MM.1S (cell line): Measurements from ENCODE around the gene TCOF1.

Experiments used
- DNase-seq: peaks from one replicate; pipeline ENCODE4 v3.0.0-alpha.2; 2015
- H2AFZ ChIP-seq: fragments of 300-600 bp; sonication (generic); 2 replicates; pipeline ENCODE4 v1.6.0; 2016; ENCODE audit warnings: antibody characterized with exemption, low read length
- H3F3A ChIP-seq: fragments of 300-600 bp; sonication (generic); 2 replicates; pipeline ENCODE4 v1.6.1; 2016; ENCODE audit warnings: mild to moderate bottlenecking, antibody characterized with exemption, low read length, moderate library complexity, mixed read lengths; ENCODE audit not compliant: insufficient read depth
- H3K27ac ChIP-seq: fragments of 300-600 bp; sonication (generic); 2 replicates; pipeline ENCODE4 v1.5.1; 2016; ENCODE audit warnings: mild to moderate bottlenecking, low read length
- H3K27me3 ChIP-seq: fragments of 300-600 bp; sonication (generic); replicated peaks from 2 replicates; pipeline ENCODE4 v1.6.0; 2016; ENCODE audit warnings: low read length; ENCODE audit not compliant: insufficient read depth
- H3K36me3 ChIP-seq: fragments of 300-600 bp; sonication (generic); replicated peaks from 2 replicates; pipeline ENCODE4 v1.6.1; 2016; ENCODE audit warnings: mild to moderate bottlenecking, low read length, mixed read lengths; ENCODE audit not compliant: insufficient read depth
- H3K4me1 ChIP-seq: fragments of 300-600 bp; sonication (generic); 2 replicates; pipeline ENCODE4 v1.6.1; 2016; ENCODE audit warnings: low read length, mixed read lengths
- H3K4me2 ChIP-seq: fragments of 300-600 bp; sonication (generic); 2 replicates; pipeline ENCODE4 v1.6.0; 2016; ENCODE audit warnings: low read depth, low read length
- H3K4me3 ChIP-seq: fragments of 300-600 bp; sonication (generic); 2 replicates; pipeline ENCODE4 v1.5.1; 2016; ENCODE audit warnings: low read length, mixed read lengths
- H3K79me2 ChIP-seq: fragments of 300-600 bp; sonication (generic); 2 replicates; pipeline ENCODE4 v1.6.1; 2016; ENCODE audit warnings: mixed run types, low read length, mixed read lengths
- H3K9ac ChIP-seq: fragments of 300-600 bp; sonication (generic); 2 replicates; pipeline ENCODE4 v1.6.1; 2016; ENCODE audit warnings: low read length, mixed read lengths
- H3K9me2 ChIP-seq: fragments of 300-600 bp; sonication (generic); replicated peaks from 2 replicates; pipeline ENCODE4 v1.6.1; 2016; ENCODE audit warnings: mild to moderate bottlenecking, low read length, mixed read lengths; ENCODE audit not compliant: insufficient read depth
- H3K9me3 ChIP-seq: fragments of 300-600 bp; sonication (generic); replicated peaks from 2 replicates; pipeline ENCODE4 v1.6.1; 2016; ENCODE audit warnings: mild to moderate bottlenecking, low read length, mixed read lengths; ENCODE audit not compliant: insufficient read depth
- H4K20me1 ChIP-seq: fragments of 300-600 bp; sonication (generic); 2 replicates; pipeline ENCODE4 v1.6.1; 2016; ENCODE audit warnings: mild to moderate bottlenecking, low read length, moderate library complexity, mixed read lengths; ENCODE audit not compliant: insufficient read depth
- CTCF ChIP-seq: fragments of 300-600 bp; sonication (generic); IDR thresholded peaks from 2 replicates; pipeline ENCODE4 v1.5.1; 2016; ENCODE audit warnings: antibody characterized with exemption, low read length, mixed read lengths
- EZH2 ChIP-seq: fragments of 300-600 bp; sonication (generic); optimal IDR thresholded peaks from 2 replicates; pipeline ENCODE3; 2017; ENCODE audit warnings: low read depth, mild to moderate bottlenecking, antibody characterized with exemption, low read length, mixed read lengths
- EZH2phosphoT487 ChIP-seq: fragments of 300-600 bp; sonication (generic); IDR thresholded peaks from 2 replicates; pipeline ENCODE4 v1.6.1; 2018; ENCODE audit warnings: antibody characterized with exemption, low read length

Gene TCOF1

GRCh38 chr5:150361301-150361700, 3.8 kb downstream of the TCOF1 start:
- no peak overlapping the region for H3K4me2 ChIP-seq
- H3K9me3 ChIP-seq, result no peaks in the 10 kb centered on the region
- H3K4me3 ChIP-seq, result no peak overlapping the region
- DNase-seq, result no peak
- 0 out of 2 replicates have a peak, but pooled peaks cover 4% of the 10 kb centered on the region for H3K4me1 ChIP-seq
- H4K20me1 ChIP-seq, result no peaks in the 10 kb centered on the region; the same call in 1 of the 2 replicates
- H3K9ac ChIP-seq, result no peak overlapping the region
- H2AFZ ChIP-seq, result no peak overlapping the region
- H3F3A ChIP-seq, result no peaks in the 10 kb centered on the region
- TF ChIP-seq EZH2 (no peak), EZH2phosphoT487 (no peak), CTCF (no peak)
- H3K27ac ChIP-seq, result no peak overlapping the region
- H3K27me3 ChIP-seq, result no peaks in the 10 kb centered on the region
- H3K79me2 ChIP-seq, result peaks cover 74% of the 10 kb centered on the region
- H3K9me2 ChIP-seq, result no peaks in the 10 kb centered on the region
- H3K36me3 ChIP-seq, result peaks cover 13% of the 10 kb centered on the region

- Histone ChIP-seq H3K9me3 (no peaks in the 10 kb centered on the region), H3K4me3 (no peak overlapping the region), H3K36me3 (peaks cover 17% of the 10 kb centered on the region), H2AFZ (no peak overlapping the region), H3K4me1 (0 out of 2 replicates have a peak, but pooled peaks cover 4% of the 10 kb centered on the region), H3K27me3 (no peaks in the 10 kb centered on the region), H3F3A (no peaks in the 10 kb centered on the region), H3K79me2 (peaks cover 67% of the 10 kb centered on the region), H3K4me2 (no peak overlapping the region), H4K20me1 (no peaks in the 10 kb centered on the region; the same call in 1 of the 2 replicates), H3K9ac (no peak overlapping the region), H3K9me2 (no peaks in the 10 kb centered on the region), H3K27ac (no peak overlapping the region)
- no peak for TF ChIP-seq EZH2
- no peak for TF ChIP-seq EZH2phosphoT487
- TF ChIP-seq CTCF, result no peak
- DNase-seq, result no peak
These were observed 5.7 kb downstream of the TCOF1 start for GRCh38 chr5:150363185-150363584.

- Histone ChIP-seq H3K9me2 (no peaks in the 10 kb centered on the region), H3F3A (no peaks in the 10 kb centered on the region), H3K27me3 (no peaks in the 10 kb centered on the region), H3K36me3 (peaks cover 17% of the 10 kb centered on the region), H3K4me2 (no peak overlapping the region), H3K79me2 (peaks cover 59% of the 10 kb centered on the region), H2AFZ (no peak overlapping the region), H3K9me3 (no peaks in the 10 kb centered on the region), H3K4me3 (no peak overlapping the region), H3K27ac (no peak overlapping the region), H3K9ac (no peak overlapping the region), H3K4me1 (no peaks in the 10 kb centered on the region), H4K20me1 (no peaks in the 10 kb centered on the region; the same call in 1 of the 2 replicates)
- TF ChIP-seq CTCF, result no peak
- no peak for DNase-seq
These were observed 6.5 kb downstream of the TCOF1 start for GRCh38 chr5:150364004-150364403.
